Ascending aorta (tissue), 2 donors: Measurements from ENCODE around the gene UCK1. TPM values are rescaled to one million over a fixed set of nuclear protein-coding genes. Genes with fewer than 3 reads are reported as not detected.
A peak's percentile ranks its signal among the peaks of the same experiment; 100 is the strongest.

Source experiments
- DNase-seq, 2 donors: peaks; one replicate each; pipeline ENCODE4 v3.0.0-alpha.2; 2019; ENCODE audit warnings: low spot score in 2 of 2
- H3K27ac ChIP-seq, 2 donors: fragments of 200-600 bp; sonication (generic); one replicate each; pipeline ENCODE4 v1.5.1; 2016 to 2017; ENCODE audit warnings: mild to moderate bottlenecking in 1 of 2
- H3K27me3 ChIP-seq: fragments of 200-600 bp; sonication (generic); one replicate; pipeline ENCODE4 v1.5.1; 2017
- H3K36me3 ChIP-seq, 2 donors: fragments of 200-600 bp; sonication (generic); one replicate each; pipeline ENCODE4 v1.5.1; 2016
- H3K4me1 ChIP-seq, 2 donors: fragments of 200-600 bp; sonication (generic); one replicate each; pipeline ENCODE4 v1.5.1; 2016 to 2017; ENCODE audit warnings: mild to moderate bottlenecking in 1 of 2
- H3K4me3 ChIP-seq, 2 donors: fragments of 200-600 bp; sonication (generic); one replicate each; pipeline ENCODE4 v1.5.1; 2016 to 2017; ENCODE audit warnings: mild to moderate bottlenecking in 1 of 2
- H3K9me3 ChIP-seq, 2 donors: fragments of 200-600 bp; sonication (generic); one replicate each; pipeline ENCODE4 v1.5.1; 2016
- CTCF ChIP-seq, 3 experiments: fragments of 200-600 bp in 2 of 3; fragments of 450-650 bp in 1 of 3; sonication (generic) in 2 of 3; IDR thresholded peaks; one replicate each; pipeline ENCODE4 v1.5.1; 2016 to 2019; ENCODE audit warnings: antibody characterized with exemption in 3 of 3, mild to moderate bottlenecking in 1 of 3, moderate library complexity in 1 of 3
- intact Hi-C: fragments of 100-400 bp; cut with DNase I; formaldehyde crosslinking; loops from one replicate; pipeline ENCODE4 v1.15.1; 2023
- total RNA-seq: library from RNA; depleted of rRNA; stranded (reverse); fragments of >200 nt; gene quantifications from one replicate; pipeline ENCODE4 v1.1.0, GENCODE V29; 2016

UCK1 gene
- total RNA-seq, 1 donor from 2014 or later: 39.8 TPM

GRCh38 chr9:131477816-131478419, 53.1 kb downstream of the UCK1 start:
- Histone ChIP-seq H3K4me1 (no peaks in the 10 kb centered on the region), H3K27ac (no peak overlapping the region), H3K4me3 (no peak overlapping the region), H3K27me3 (no peaks in the 10 kb centered on the region), H3K9me3 (no peaks in the 10 kb centered on the region), H3K36me3 (peaks cover 91 to 98% of the 10 kb centered on the region in 2 donors)
- no peak for TF ChIP-seq CTCF (IDR thresholded peaks at IDR 0.05)
- no peak for DNase-seq
- intact Hi-C loops: loop anchor here (5.0 kb wide), 1 partner anchor 126 kb away; no protein-coding TSS in a partner anchor

- no peak for TF ChIP-seq CTCF (IDR thresholded peaks at IDR 0.05)
- DNase-seq: no peak
- Histone ChIP-seq H3K4me3 (no peak overlapping the region), H3K27ac (no peak overlapping the region), H3K9me3 (no peaks in the 10 kb centered on the region), H3K27me3 (no peaks in the 10 kb centered on the region), H3K4me1 (no peaks in the 10 kb centered on the region), H3K36me3 (peaks cover 91 to 98% of the 10 kb centered on the region in 2 donors)
- intact Hi-C loops: loop anchor here (5.0 kb wide), 1 partner anchor 125 kb away; no protein-coding TSS in a partner anchor
Observed at GRCh38 chr9:131477367-131477766, 53.7 kb downstream of the UCK1 start.

GRCh38 chr9:131476777-131477345, 54.2 kb downstream of the UCK1 start:
- H3K36me3 ChIP-seq: peaks cover 91 to 98% of the 10 kb centered on the region in 2 donors
- no peak for TF ChIP-seq CTCF (IDR thresholded peaks at IDR 0.05)
- H3K9me3 ChIP-seq: no peaks in the 10 kb centered on the region
- no peaks in the 10 kb centered on the region for H3K4me1 ChIP-seq
- DNase-seq: peak in 1 of 2 donors; percentile 38
- no peak overlapping the region for H3K27ac ChIP-seq
- intact Hi-C loops: loop anchor here (5.0 kb wide), 1 partner anchor 125 kb away; no protein-coding TSS in a partner anchor
- H3K27me3 ChIP-seq: no peaks in the 10 kb centered on the region
- H3K4me3 ChIP-seq: no peak overlapping the region

GRCh38 chr9:131475956-131476776, 54.9 kb downstream of the UCK1 start:
- Histone ChIP-seq H3K4me1 (no peaks in the 10 kb centered on the region), H3K4me3 (no peak overlapping the region), H3K27ac (no peak overlapping the region), H3K27me3 (no peaks in the 10 kb centered on the region), H3K9me3 (no peaks in the 10 kb centered on the region), H3K36me3 (peaks cover 91 to 98% of the 10 kb centered on the region in 2 donors)
- intact Hi-C loops: loop anchor here (5.0 kb wide), 1 partner anchor 124 kb away; no protein-coding TSS in a partner anchor
- peak in 1 of 2 donors; percentile 58 for DNase-seq
- TF ChIP-seq CTCF (IDR thresholded peaks at IDR 0.05): peak in 2 of 3 experiments; percentile 5 to 41

GRCh38 chr9:131475111-131475955, 55.7 kb downstream of the UCK1 start:
- H3K36me3 ChIP-seq: peaks cover 95 to 100% of the 10 kb centered on the region in 2 donors
- intact Hi-C loops: loop anchor here (5.0 kb wide), 1 partner anchor 123 kb away; no protein-coding TSS in a partner anchor

More at GRCh38 chr9:131475111-131475955, 55.7 kb downstream of the UCK1 start:
- TF ChIP-seq CTCF (IDR thresholded peaks at IDR 0.05): no peak
- Histone ChIP-seq H3K4me3 (no peak overlapping the region), H3K27ac (no peak overlapping the region), H3K4me1 (no peaks in the 10 kb centered on the region), H3K27me3 (no peaks in the 10 kb centered on the region), H3K9me3 (no peaks in the 10 kb centered on the region)
- peak in 1 of 2 donors; percentile 59 for DNase-seq
